ENCODE data around the gene GNPTAB. TPM values are rescaled to one million over a fixed set of nuclear protein-coding genes. Genes with fewer than 3 reads are reported as not detected.
A peak's percentile ranks its signal among the peaks of the same experiment; 100 is the strongest.
"Not testable (repeated sequence)": the region's sequence is repeated elsewhere in the genome, so short reads cannot be mapped to it uniquely, and the experiment has no call there.

Gene GNPTAB
- total RNA-seq, 1 experiment from 2014 or later: 14.8 TPM

GRCh38 chr12:101838628-101839323 lies 8.0 kb upstream of the GNPTAB start:
- Histone ChIP-seq H3K4me3 (no peak overlapping the region), H3K27me3 (replicated peaks) (no peaks in the 10 kb centered on the region), H3K9me3 (replicated peaks) (no peaks in the 10 kb centered on the region), H3K4me1 (replicated peaks) (no peaks in the 10 kb centered on the region), H3K36me3 (no peaks in the 10 kb centered on the region), H3K27ac (no peak overlapping the region)
- DNase-seq (ENCODE audit: low read depth in 1 of 2, low spot score in 2 of 2): no peak

GRCh38 chr12:101832030-101832429 lies 1.3 kb upstream of the GNPTAB start:
- H3K4me1 ChIP-seq (replicated peaks): 0 out of 2 replicates have a peak, but pooled peaks cover 10% of the 10 kb centered on the region
- no peaks in the 10 kb centered on the region for H3K27me3 ChIP-seq (replicated peaks)
- H3K9me3 ChIP-seq (replicated peaks): no peaks in the 10 kb centered on the region
- no peak overlapping the region for H3K4me3 ChIP-seq
- H3K27ac ChIP-seq: no peak overlapping the region
- DNase-seq (ENCODE audit: low read depth in 1 of 2, low spot score in 2 of 2): no peak
- H3K36me3 ChIP-seq: no peaks in the 10 kb centered on the region; the same call in 1 of the 2 replicates

GRCh38 chr12:101829639-101830366 lies 956 bp downstream of the GNPTAB start:
- Histone ChIP-seq H3K36me3 (no peaks in the 10 kb centered on the region; the same call in 1 of the 2 replicates), H3K4me3 (peak overlapping the region; percentile 82), H3K4me1 (replicated peaks) (0 out of 2 replicates have a peak, but pooled peaks cover 10% of the 10 kb centered on the region), H3K9me3 (replicated peaks) (no peaks in the 10 kb centered on the region), H3K27me3 (replicated peaks) (no peaks in the 10 kb centered on the region), H3K27ac (no peak overlapping the region)
- DNase-seq (ENCODE audit: low read depth in 1 of 2, low spot score in 2 of 2): no peak

- 0 out of 2 replicates have a peak, but pooled peaks cover 10% of the 10 kb centered on the region for H3K4me1 ChIP-seq (replicated peaks)
- no peaks in the 10 kb centered on the region for H3K9me3 ChIP-seq (replicated peaks)
- H3K4me3 ChIP-seq: no peak overlapping the region
- H3K27me3 ChIP-seq (replicated peaks): no peaks in the 10 kb centered on the region
- no peak for DNase-seq (ENCODE audit: low read depth in 1 of 2, low spot score in 2 of 2)
- no peaks in the 10 kb centered on the region; the same call in 1 of the 2 replicates for H3K36me3 ChIP-seq
- H3K27ac ChIP-seq: no peak overlapping the region
These were observed 2.1 kb downstream of the GNPTAB start for GRCh38 chr12:101828463-101829196.

- Histone ChIP-seq H3K4me1 (replicated peaks) (0 out of 2 replicates have a peak, but pooled peaks cover 9% of the 10 kb centered on the region), H3K9me3 (replicated peaks) (no peaks in the 10 kb centered on the region), H3K4me3 (no peak overlapping the region), H3K27me3 (replicated peaks) (no peaks in the 10 kb centered on the region), H3K36me3 (no peaks in the 10 kb centered on the region; the same call in 1 of the 2 replicates), H3K27ac (no peak overlapping the region)
- no peak for DNase-seq (ENCODE audit: low read depth in 1 of 2, low spot score in 2 of 2)
These were observed 3.9 kb downstream of the GNPTAB start for GRCh38 chr12:101826766-101827368.

- no peak overlapping the region for H3K27ac ChIP-seq
- no peaks in the 10 kb centered on the region for H3K9me3 ChIP-seq (replicated peaks)
- no peak for DNase-seq (ENCODE audit: low read depth in 1 of 2, low spot score in 2 of 2)
- 0 out of 2 replicates have a peak, but pooled peaks cover 3% of the 10 kb centered on the region for H3K4me1 ChIP-seq (replicated peaks)
- H3K27me3 ChIP-seq (replicated peaks): no peaks in the 10 kb centered on the region
- no peaks in the 10 kb centered on the region for H3K36me3 ChIP-seq
- H3K4me3 ChIP-seq: no peak overlapping the region
These were observed 5.9 kb downstream of the GNPTAB start for GRCh38 chr12:101824831-101825230.

- no peak overlapping the region for H3K27ac ChIP-seq
- peak in 1 of 2 experiments; percentile 42 for DNase-seq (ENCODE audit: low read depth in 1 of 2, low spot score in 2 of 2)
- H3K9me3 ChIP-seq (replicated peaks): no peaks in the 10 kb centered on the region
- no peaks in the 10 kb centered on the region for H3K36me3 ChIP-seq
- H3K27me3 ChIP-seq (replicated peaks): no peaks in the 10 kb centered on the region
- H3K4me3 ChIP-seq: no peak overlapping the region
- no peaks in the 10 kb centered on the region for H3K4me1 ChIP-seq (replicated peaks)
These were observed 6.9 kb downstream of the GNPTAB start for GRCh38 chr12:101823891-101824290.

- DNase-seq (ENCODE audit: low read depth in 1 of 2, low spot score in 2 of 2): no peak
- Histone ChIP-seq H3K9me3 (replicated peaks) (no peaks in the 10 kb centered on the region), H3K4me1 (replicated peaks) (no peaks in the 10 kb centered on the region), H3K4me3 (no peak overlapping the region), H3K27me3 (replicated peaks) (no peaks in the 10 kb centered on the region), H3K36me3 (no peaks in the 10 kb centered on the region), H3K27ac (no peak overlapping the region)
These were observed 7.7 kb downstream of the GNPTAB start for GRCh38 chr12:101823039-101823438.

GRCh38 chr12:101819467-101819866 lies 11.3 kb downstream of the GNPTAB start:
- Histone ChIP-seq H3K4me1 (replicated peaks) (no peaks in the 10 kb centered on the region), H3K4me3 (no peak overlapping the region), H3K36me3 (no peaks in the 10 kb centered on the region), H3K27me3 (replicated peaks) (no peaks in the 10 kb centered on the region), H3K27ac (no peak overlapping the region), H3K9me3 (replicated peaks) (no peaks in the 10 kb centered on the region)
- DNase-seq (ENCODE audit: low read depth in 1 of 2, low spot score in 2 of 2): no peak

GRCh38 chr12:101818689-101819088 lies 12.1 kb downstream of the GNPTAB start:
- not testable (repeated sequence) for H3K27ac ChIP-seq; DNase-seq (ENCODE audit: low read depth in 1 of 2, low spot score in 2 of 2); H3K4me1 ChIP-seq (replicated peaks); H3K9me3 ChIP-seq (replicated peaks); H3K27me3 ChIP-seq (replicated peaks); H3K36me3 ChIP-seq; H3K4me3 ChIP-seq

GRCh38 chr12:101813117-101813516 lies 17.6 kb downstream of the GNPTAB start:
- no peak for DNase-seq (ENCODE audit: low read depth in 1 of 2, low spot score in 2 of 2)
- no peaks in the 10 kb centered on the region for H3K9me3 ChIP-seq (replicated peaks)
- no peaks in the 10 kb centered on the region for H3K36me3 ChIP-seq
- no peaks in the 10 kb centered on the region for H3K27me3 ChIP-seq (replicated peaks)
- H3K4me3 ChIP-seq: no peak overlapping the region
- no peak overlapping the region for H3K27ac ChIP-seq
- no peaks in the 10 kb centered on the region for H3K4me1 ChIP-seq (replicated peaks)

GRCh38 chr12:101812716-101813115 lies 18.0 kb downstream of the GNPTAB start:
- not testable (repeated sequence) for H3K4me1 ChIP-seq (replicated peaks); H3K27me3 ChIP-seq (replicated peaks); DNase-seq (ENCODE audit: low read depth in 1 of 2, low spot score in 2 of 2); H3K4me3 ChIP-seq; H3K27ac ChIP-seq; H3K9me3 ChIP-seq (replicated peaks); H3K36me3 ChIP-seq

GRCh38 chr12:101811342-101811741 lies 19.4 kb downstream of the GNPTAB start:
- not testable (repeated sequence) for DNase-seq (ENCODE audit: low read depth in 1 of 2, low spot score in 2 of 2); H3K4me3 ChIP-seq; H3K4me1 ChIP-seq (replicated peaks); H3K27me3 ChIP-seq (replicated peaks); H3K9me3 ChIP-seq (replicated peaks); H3K27ac ChIP-seq; H3K36me3 ChIP-seq
